GM21390 (cell line): ENCODE measurements around the gene PURA.

Experiments
- ATAC-seq: cut with Tn5 transposase; IDR thresholded peaks from one replicate; pipeline ENCODE4 v1.9.1; 2021; ENCODE audit not compliant: unreplicated experiment

Gene PURA

GRCh38 chr5:140113699-140114263 is at the start of gene PURA:
PURA (plus strand) TSS chr5:140114109; CDS start chr5:140114182, 73 bp downstream.
- ATAC-seq: peak; percentile 89

GRCh38 chr5:140072812-140073211 is 41.1 kb upstream of the PURA start:
- no peak for ATAC-seq

- ATAC-seq: no peak
These were observed 40.6 kb upstream of the PURA start for GRCh38 chr5:140073296-140073695.

GRCh38 chr5:140075371-140075770 is 38.5 kb upstream of the PURA start:
- ATAC-seq: no peak

GRCh38 chr5:140076142-140076541 is 37.8 kb upstream of the PURA start:
- ATAC-seq: no peak

GRCh38 chr5:140076788-140077187 is 37.1 kb upstream of the PURA start:
- no peak for ATAC-seq

GRCh38 chr5:140083120-140083519 is 30.8 kb upstream of the PURA start:
- ATAC-seq: no peak

GRCh38 chr5:140083650-140084049 is 30.3 kb upstream of the PURA start:
- no peak for ATAC-seq

GRCh38 chr5:140084541-140084940 is 29.4 kb upstream of the PURA start:
- no peak for ATAC-seq

GRCh38 chr5:140090251-140090650 is 23.7 kb upstream of the PURA start:
- ATAC-seq: no peak

GRCh38 chr5:140093179-140093578 is 20.7 kb upstream of the PURA start:
- ATAC-seq: no peak

GRCh38 chr5:140093866-140094265 is 20.0 kb upstream of the PURA start:
- no peak for ATAC-seq

GRCh38 chr5:140094889-140095288 is 19.0 kb upstream of the PURA start:
- no peak for ATAC-seq

- no peak for ATAC-seq
These were observed 12.7 kb upstream of the PURA start for GRCh38 chr5:140101179-140101578.

GRCh38 chr5:140103154-140103553 is 10.8 kb upstream of the PURA start:
- ATAC-seq: no peak

- no peak for ATAC-seq
These were observed 9.8 kb upstream of the PURA start for GRCh38 chr5:140104100-140104499.

- no peak for ATAC-seq
These were observed 7.8 kb upstream of the PURA start for GRCh38 chr5:140106101-140106500.

GRCh38 chr5:140106805-140107311 is 7.1 kb upstream of the PURA start:
- no peak for ATAC-seq

GRCh38 chr5:140107312-140108092 is 6.4 kb upstream of the PURA start:
- ATAC-seq: peak; percentile 86

- no peak for ATAC-seq
These were observed 5.6 kb upstream of the PURA start for GRCh38 chr5:140108093-140109017.

GRCh38 chr5:140109018-140109758 is 4.7 kb upstream of the PURA start:
- ATAC-seq: no peak
